Erythroblast (primary cell): ENCODE data around the gene LRRC56.

ENCODE experiments used
- GATA1 ChIP-seq: IDR thresholded peaks from 2 replicates; pipeline ENCODE4 v1.6.1; 2011; ENCODE audit warnings: low read depth, mild to moderate bottlenecking, control low read depth, low read length, moderate library complexity
- POLR2A ChIP-seq: IDR thresholded peaks from 2 replicates; pipeline ENCODE4 v1.6.1; 2011; ENCODE audit warnings: mild to moderate bottlenecking, low read length

- TF ChIP-seq POLR2A (no peak), GATA1 (no peak)
These were observed 4.2 kb upstream of the LRRC56 start for GRCh38 chr11:532986-533585.
